Measurements from ENCODE around the gene TRMT6. TPM values are rescaled to one million over a fixed set of nuclear protein-coding genes. Genes with fewer than 3 reads are reported as not detected.

The TRMT6 gene
- polyA plus RNA-seq, 3 donors: 5.9 to 11.9 (median 8.9) TPM

- no peak overlapping the region for H3K27ac ChIP-seq (ENCODE audit: low read depth, low read length)
- 87 to 90% (median 89%) methylated on average over 9 of the region's 9 CpGs for WGBS, 3 donors
Measured at GRCh38 chr20:5969348-5969935, 19.1 kb upstream of the TRMT6 start.

- 96 to 98% (median 98%) methylated on average over 3 of the region's 3 CpGs for WGBS, 3 donors
- no peak overlapping the region for H3K27ac ChIP-seq (ENCODE audit: low read depth, low read length)
Measured at GRCh38 chr20:5968462-5968861, 18.1 kb upstream of the TRMT6 start.

GRCh38 chr20:5967469-5967868 is 17.1 kb upstream of the TRMT6 start:
- WGBS, 3 donors: 89 to 96% (median 96%) methylated on average over 6 of the region's 6 CpGs
- no peak overlapping the region for H3K27ac ChIP-seq (ENCODE audit: low read depth, low read length)

GRCh38 chr20:5949943-5950270 is 426 bp downstream of the TRMT6 start:
- H3K27ac ChIP-seq (ENCODE audit: low read depth, low read length): no peak overlapping the region
- 0 to 1% (median 0%) methylated on average over 11 of the region's 11 CpGs for WGBS, 3 donors

GRCh38 chr20:5947276-5947675 is 3.1 kb downstream of the TRMT6 start:
- WGBS, 3 donors: 60 to 88% (median 68%) methylated on average over 6 of the region's 6 CpGs
- no peak overlapping the region for H3K27ac ChIP-seq (ENCODE audit: low read depth, low read length)

- WGBS, 3 donors: 70 to 85% (median 84%) methylated on average over 3 of the region's 3 CpGs
- H3K27ac ChIP-seq (ENCODE audit: low read depth, low read length): no peak overlapping the region
Measured at GRCh38 chr20:5945963-5946362, 4.4 kb downstream of the TRMT6 start.

- no peak overlapping the region for H3K27ac ChIP-seq (ENCODE audit: low read depth, low read length)
- WGBS, 3 donors: 65 to 83% (median 67%) methylated on average over 6 of the region's 6 CpGs
Measured at GRCh38 chr20:5938456-5939029, 11.8 kb downstream of the TRMT6 start.

- 74 to 89% (median 87%) methylated on average over 3 of the region's 3 CpGs for WGBS, 3 donors
- no peak overlapping the region for H3K27ac ChIP-seq (ENCODE audit: low read depth, low read length)
Measured at GRCh38 chr20:5936238-5936637, 14.1 kb downstream of the TRMT6 start.

- WGBS, 3 donors: 71 to 83% (median 74%) methylated on average over 1 of the region's 1 CpG
Measured at GRCh38 chr20:5935384-5935783, 14.9 kb downstream of the TRMT6 start.

GRCh38 chr20:5933802-5934436 is 16.4 kb downstream of the TRMT6 start:
- no peak overlapping the region for H3K27ac ChIP-seq (ENCODE audit: low read depth, low read length)
- WGBS, 3 donors: 72 to 75% (median 74%) methylated on average over 7 of the region's 7 CpGs

More at GRCh38 chr20:5935384-5935783, 14.9 kb downstream of the TRMT6 start:
- no peak overlapping the region for H3K27ac ChIP-seq (ENCODE audit: low read depth, low read length)

- WGBS, 3 donors: 73 to 91% (median 90%) methylated on average over 3 of the region's 3 CpGs
- H3K27ac ChIP-seq (ENCODE audit: low read depth, low read length): no peak overlapping the region
Measured at GRCh38 chr20:5932796-5933195, 17.5 kb downstream of the TRMT6 start.

- no peak overlapping the region for H3K27ac ChIP-seq (ENCODE audit: low read depth, low read length)
- 83 to 91% (median 85%) methylated on average over 3 of the region's 3 CpGs for WGBS, 3 donors
Measured at GRCh38 chr20:5931411-5931810, 18.9 kb downstream of the TRMT6 start.

- WGBS, 3 donors: 69 to 76% (median 72%) methylated on average over 8 of the region's 8 CpGs
- no peak overlapping the region for H3K27ac ChIP-seq (ENCODE audit: low read depth, low read length)
Measured at GRCh38 chr20:5928836-5929715, 21.3 kb downstream of the TRMT6 start.

- WGBS, 3 donors: 77 to 85% (median 82%) methylated on average over 11 of the region's 11 CpGs
- H3K27ac ChIP-seq (ENCODE audit: low read depth, low read length): no peak overlapping the region
Measured at GRCh38 chr20:5927749-5928462, 22.4 kb downstream of the TRMT6 start.

- no peak overlapping the region for H3K27ac ChIP-seq (ENCODE audit: low read depth, low read length)
- WGBS, 3 donors: 48 to 77% (median 56%) methylated on average over 3 of the region's 3 CpGs
Measured at GRCh38 chr20:5925551-5925950, 24.8 kb downstream of the TRMT6 start.

- 58 to 68% (median 60%) methylated on average over 5 of the region's 5 CpGs for WGBS, 3 donors
Measured at GRCh38 chr20:5923493-5923892, 26.8 kb downstream of the TRMT6 start.

GRCh38 chr20:5920581-5920980 is 29.8 kb downstream of the TRMT6 start:
- no peak overlapping the region for H3K27ac ChIP-seq (ENCODE audit: low read depth, low read length)
- WGBS, 3 donors: 24 to 71% (median 33%) methylated on average over 1 of the region's 1 CpG

More at GRCh38 chr20:5923493-5923892, 26.8 kb downstream of the TRMT6 start:
- H3K27ac ChIP-seq (ENCODE audit: low read depth, low read length): no peak overlapping the region
